Activated CD8-positive, alpha-beta memory T cell treated with anti-CD3 and anti-CD28 coated beads, Interleukin-2, amount 10 ng/mL, durations not matched to agents 7 days and 5 days (primary cell): ENCODE measurements around the gene GRWD1. TPM values are rescaled to one million over a fixed set of nuclear protein-coding genes. Genes with fewer than 3 reads are reported as not detected.
A peak's percentile ranks its signal among the peaks of the same experiment; 100 is the strongest.
"Not testable (repeated sequence)": the region's sequence is repeated elsewhere in the genome, so short reads cannot be mapped to it uniquely, and the experiment has no call there.

Experiments
- ATAC-seq: fragments of 150-1000 bp; cut with Tn5 transposase; one replicate; pipeline ENCODE4 v1.10.0; 2021; ENCODE audit warnings: moderate library complexity
- CTCF ChIA-PET: fragments of 350-600 bp; sonication (Branson Sonifier 250); formaldehyde crosslinking; loops from one replicate; lab custom pipeline; 2021; ENCODE audit warnings: antibody characterized with exemption; lab: Charles Lee
- DNase-seq: peaks from one replicate; pipeline ENCODE4 v3.0.0-alpha.2; 2020
- H3K27ac Mint-ChIP-seq: one replicate; pipeline ENCODE4 v1.8.0; 2021; ENCODE audit warnings: mild to moderate bottlenecking, mixed read lengths
- H3K27me3 Mint-ChIP-seq: one replicate; pipeline ENCODE4 v1.8.0; 2021; ENCODE audit warnings: mixed read lengths
- H3K36me3 Mint-ChIP-seq: one replicate; pipeline ENCODE4 v1.8.0; 2021; ENCODE audit warnings: mild to moderate bottlenecking, mixed read lengths
- H3K4me1 Mint-ChIP-seq: one replicate; pipeline ENCODE4 v1.8.0; 2021; ENCODE audit warnings: mixed read lengths
- H3K4me3 Mint-ChIP-seq: one replicate; pipeline ENCODE4 v1.8.0; 2021; ENCODE audit warnings: mild to moderate bottlenecking, moderate library complexity, mixed read lengths
- H3K9me3 Mint-ChIP-seq: one replicate; pipeline ENCODE4 v1.8.0; 2022; ENCODE audit warnings: low read depth, mixed read lengths
- total RNA-seq, 2 experiments: library from RNA; stranded (reverse); gene quantifications; one replicate each; pipeline ENCODE4 v1.2.3, GENCODE V29; 2021

The GRWD1 gene
- total RNA-seq, 2 experiments from 2014 or later, result 37.9 to 58.7 TPM

- Mint-ChIP-seq H3K9me3 (no peaks in the 10 kb centered on the region), H3K27ac (no peak overlapping the region), H3K36me3 (no peaks in the 10 kb centered on the region), H3K4me1 (peaks cover 15% of the 10 kb centered on the region), H3K27me3 (no peaks in the 10 kb centered on the region), H3K4me3 (peak overlapping the region; percentile 64)
- CTCF ChIA-PET, result interaction anchor here (0.6 to 4.4 kb wide), 4 partner anchors 10 to 166 kb away, joined by 3 to 36 read pairs (median 4); partner anchors contain the start of gene KDELR1
- peak; percentile 43 for ATAC-seq
- DNase-seq, result no peak
These were observed 34.4 kb downstream of the GRWD1 start for GRCh38 chr19:48480183-48480557.

GRCh38 chr19:48480558-48481500 is 35.0 kb downstream of the GRWD1 start:
- peak overlapping the region; percentile 64 for H3K4me3 Mint-ChIP-seq
- H3K36me3 Mint-ChIP-seq, result no peaks in the 10 kb centered on the region
- ATAC-seq, result peak; percentile 87
- peaks cover 15% of the 10 kb centered on the region for H3K4me1 Mint-ChIP-seq
- CTCF ChIA-PET, result interaction anchor here (0.7 to 4.4 kb wide), 5 partner anchors 9 to 104 kb away, joined by 3 to 36 read pairs (median 4); partner anchors contain the start of gene KDELR1
- H3K27me3 Mint-ChIP-seq, result no peaks in the 10 kb centered on the region
- H3K27ac Mint-ChIP-seq, result peak overlapping the region; percentile 78
- no peaks in the 10 kb centered on the region for H3K9me3 Mint-ChIP-seq
- DNase-seq, result peak; percentile 77

GRCh38 chr19:48481846-48482639 is 36.3 kb downstream of the GRWD1 start:
- ATAC-seq (no peak), DNase-seq (no peak)
- H3K4me3 Mint-ChIP-seq, result no peak overlapping the region
- no peaks in the 10 kb centered on the region for H3K9me3 Mint-ChIP-seq
- H3K27ac Mint-ChIP-seq, result peak overlapping the region; percentile 51
- H3K36me3 Mint-ChIP-seq, result no peaks in the 10 kb centered on the region
- CTCF ChIA-PET, result interaction anchor here (1.0 to 4.4 kb wide), 3 partner anchors 8 to 102 kb away, joined by 3 to 36 read pairs (median 4); no protein-coding TSS in a partner anchor
- no peaks in the 10 kb centered on the region for H3K27me3 Mint-ChIP-seq
- peaks cover 15% of the 10 kb centered on the region for H3K4me1 Mint-ChIP-seq

- H3K36me3 Mint-ChIP-seq, result no peaks in the 10 kb centered on the region
- ATAC-seq, result no peak
- peaks cover 15% of the 10 kb centered on the region for H3K4me1 Mint-ChIP-seq
- no peaks in the 10 kb centered on the region for H3K27me3 Mint-ChIP-seq
- no peak overlapping the region for H3K4me3 Mint-ChIP-seq
- H3K9me3 Mint-ChIP-seq, result no peaks in the 10 kb centered on the region
- no peak for DNase-seq
- CTCF ChIA-PET, result no interaction called here
- H3K27ac Mint-ChIP-seq, result no peak overlapping the region
These were observed 37.5 kb downstream of the GRWD1 start for GRCh38 chr19:48483301-48483700.

GRCh38 chr19:48484247-48484893 is 38.6 kb downstream of the GRWD1 start:
- CTCF ChIA-PET, result no interaction called here
- H3K9me3 Mint-ChIP-seq, result no peaks in the 10 kb centered on the region
- H3K27ac Mint-ChIP-seq, result no peak overlapping the region
- no peak overlapping the region for H3K4me3 Mint-ChIP-seq
- H3K4me1 Mint-ChIP-seq, result peaks cover 15% of the 10 kb centered on the region
- H3K27me3 Mint-ChIP-seq, result no peaks in the 10 kb centered on the region
- no peaks in the 10 kb centered on the region for H3K36me3 Mint-ChIP-seq
- no peak for DNase-seq
- no peak for ATAC-seq

GRCh38 chr19:48484931-48485612 is 39.3 kb downstream of the GRWD1 start:
- Mint-ChIP-seq H3K27ac (no peak overlapping the region), H3K9me3 (no peaks in the 10 kb centered on the region), H3K4me1 (peaks cover 14% of the 10 kb centered on the region), H3K4me3 (no peak overlapping the region), H3K36me3 (no peaks in the 10 kb centered on the region), H3K27me3 (peaks cover 3% of the 10 kb centered on the region)
- ATAC-seq (no peak), DNase-seq (no peak)
- CTCF ChIA-PET, result no interaction called here

GRCh38 chr19:48486706-48487105 is 40.9 kb downstream of the GRWD1 start:
- CTCF ChIA-PET, result interaction anchor here (1.3 to 1.8 kb wide), 2 partner anchors 95 to 103 kb away, joined by 4 to 6 read pairs; partner anchors contain the start of gene KDELR1
- not testable (repeated sequence) for H3K9me3 Mint-ChIP-seq, H3K4me3 Mint-ChIP-seq, H3K27ac Mint-ChIP-seq, DNase-seq, ATAC-seq, H3K36me3 Mint-ChIP-seq
- peaks cover 12% of the 10 kb centered on the region for H3K4me1 Mint-ChIP-seq
- H3K27me3 Mint-ChIP-seq, result peaks cover 14% of the 10 kb centered on the region

GRCh38 chr19:48487544-48487943 is 41.8 kb downstream of the GRWD1 start:
- DNase-seq (no peak), ATAC-seq (no peak)
- Mint-ChIP-seq H3K9me3 (no peaks in the 10 kb centered on the region), H3K4me1 (peaks cover 17% of the 10 kb centered on the region), H3K4me3 (no peak overlapping the region), H3K27ac (no peak overlapping the region), H3K36me3 (no peaks in the 10 kb centered on the region), H3K27me3 (peaks cover 22% of the 10 kb centered on the region)
- CTCF ChIA-PET, result interaction anchor here (0.7 to 4.9 kb wide), 5 partner anchors 96 to 173 kb away, joined by 3 to 72 read pairs (median 4); partner anchors contain the start of gene KDELR1

GRCh38 chr19:48487948-48488347 is 42.2 kb downstream of the GRWD1 start:
- Mint-ChIP-seq H3K36me3 (no peaks in the 10 kb centered on the region), H3K9me3 (no peaks in the 10 kb centered on the region), H3K4me3 (no peak overlapping the region), H3K27me3 (peaks cover 26% of the 10 kb centered on the region), H3K4me1 (peaks cover 20% of the 10 kb centered on the region), H3K27ac (no peak overlapping the region)
- ATAC-seq, result no peak
- CTCF ChIA-PET, result interaction anchor here (0.7 to 4.9 kb wide), 7 partner anchors 97 to 174 kb away, joined by 3 to 72 read pairs (median 6); partner anchors contain the start of gene KDELR1
- DNase-seq, result no peak

GRCh38 chr19:48488478-48488877 is 42.7 kb downstream of the GRWD1 start:
- H3K27ac Mint-ChIP-seq, result not testable (repeated sequence)

GRCh38 chr19:48489608-48490216 is 43.9 kb downstream of the GRWD1 start:
- CTCF ChIA-PET, result interaction anchor here (0.7 to 4.9 kb wide), 30 partner anchors 10 to 217 kb away, joined by 3 to 72 read pairs (median 5); partner anchors contain the start of genes KDELR1, SYNGR4 and TMEM143
- Mint-ChIP-seq H3K27ac (no peak overlapping the region), H3K4me3 (no peak overlapping the region), H3K27me3 (peaks cover 33% of the 10 kb centered on the region), H3K36me3 (no peaks in the 10 kb centered on the region), H3K9me3 (no peaks in the 10 kb centered on the region), H3K4me1 (peaks cover 23% of the 10 kb centered on the region)
- DNase-seq (peak; percentile 86), ATAC-seq (peak; percentile 42)

More at GRCh38 chr19:48488478-48488877, 42.7 kb downstream of the GRWD1 start:
- H3K9me3 Mint-ChIP-seq, DNase-seq, ATAC-seq, H3K36me3 Mint-ChIP-seq, H3K4me3 Mint-ChIP-seq: not testable (repeated sequence)
- peaks cover 26% of the 10 kb centered on the region for H3K27me3 Mint-ChIP-seq
- peaks cover 20% of the 10 kb centered on the region for H3K4me1 Mint-ChIP-seq
- CTCF ChIA-PET, result interaction anchor here (1.4 to 4.9 kb wide), 7 partner anchors 8 to 120 kb away, joined by 4 to 72 read pairs (median 16); partner anchors contain the start of gene KDELR1
